Kidney epithelial cell (primary cell): ENCODE data around the gene B4GALT5. TPM values are rescaled to one million over a fixed set of nuclear protein-coding genes. Genes with fewer than 3 reads are reported as not detected.

Experiments
- DNase-seq: peaks from one replicate; pipeline ENCODE4 v3.0.0-alpha.2; 2010; ENCODE audit warnings: low read depth
- H3K27me3 ChIP-seq: 2 replicates; pipeline ENCODE4 v1.6.0; 2011; ENCODE audit warnings: low read length; ENCODE audit not compliant: control insufficient read depth, insufficient read depth
- H3K36me3 ChIP-seq: 2 replicates; pipeline ENCODE4 v1.5.1; 2011; ENCODE audit warnings: low read length; ENCODE audit not compliant: control insufficient read depth, insufficient read depth
- H3K4me3 ChIP-seq: 2 replicates; pipeline ENCODE4 v1.5.1; 2011; ENCODE audit warnings: low read depth, mild to moderate bottlenecking, control low read depth, low read length
- CTCF ChIP-seq: IDR thresholded peaks from 2 replicates; pipeline ENCODE4 v1.5.1; 2011; ENCODE audit warnings: mild to moderate bottlenecking, moderate library complexity, low read length, control low read depth, inconsistent platforms; ENCODE audit not compliant: insufficient read depth, poor library complexity, severe bottlenecking
- total RNA-seq: library from RNA; depleted of rRNA; stranded (reverse); fragments of >200 nt; gene quantifications from 2 replicates; pipeline ENCODE4 v1.2.3, GENCODE V29; 2015

The B4GALT5 gene
- total RNA-seq, 1 donor from 2014 or later, result 67.6 TPM

GRCh38 chr20:49750611-49751396 is 37.1 kb upstream of the B4GALT5 start:
- Histone ChIP-seq H3K4me3 (no peak overlapping the region), H3K27me3 (no peaks in the 10 kb centered on the region), H3K36me3 (no peaks in the 10 kb centered on the region)
- DNase-seq, result no peak
- no peak for TF ChIP-seq CTCF

- no peak for DNase-seq
- Histone ChIP-seq H3K36me3 (no peaks in the 10 kb centered on the region), H3K27me3 (no peaks in the 10 kb centered on the region), H3K4me3 (no peak overlapping the region)
- no peak for TF ChIP-seq CTCF
Observed at GRCh38 chr20:49749625-49750024, 35.9 kb upstream of the B4GALT5 start.

GRCh38 chr20:49748525-49748838 is 34.8 kb upstream of the B4GALT5 start:
- no peak overlapping the region for H3K4me3 ChIP-seq
- DNase-seq, result no peak
- TF ChIP-seq CTCF, result no peak
- H3K36me3 ChIP-seq, result no peaks in the 10 kb centered on the region
- H3K27me3 ChIP-seq, result no peaks in the 10 kb centered on the region

GRCh38 chr20:49747707-49748524 is 34.2 kb upstream of the B4GALT5 start:
- Histone ChIP-seq H3K27me3 (no peaks in the 10 kb centered on the region), H3K36me3 (no peaks in the 10 kb centered on the region), H3K4me3 (no peak overlapping the region)
- TF ChIP-seq CTCF, result no peak
- DNase-seq, result no peak

- no peak overlapping the region for H3K4me3 ChIP-seq
- no peaks in the 10 kb centered on the region for H3K36me3 ChIP-seq
- TF ChIP-seq CTCF, result no peak
- no peak for DNase-seq
- no peaks in the 10 kb centered on the region for H3K27me3 ChIP-seq
Observed at GRCh38 chr20:49742948-49743347, 29.3 kb upstream of the B4GALT5 start.
